ENCODE data around the gene IGF1R.
A peak's percentile ranks its signal among the peaks of the same experiment; 100 is the strongest.
"Not testable (repeated sequence)": the region's sequence is repeated elsewhere in the genome, so short reads cannot be mapped to it uniquely, and the experiment has no call there.

The IGF1R gene

GRCh38 chr15:98967916-98968315 lies 319.6 kb downstream of the IGF1R start:
- no peak for DNase-seq

DNA sequence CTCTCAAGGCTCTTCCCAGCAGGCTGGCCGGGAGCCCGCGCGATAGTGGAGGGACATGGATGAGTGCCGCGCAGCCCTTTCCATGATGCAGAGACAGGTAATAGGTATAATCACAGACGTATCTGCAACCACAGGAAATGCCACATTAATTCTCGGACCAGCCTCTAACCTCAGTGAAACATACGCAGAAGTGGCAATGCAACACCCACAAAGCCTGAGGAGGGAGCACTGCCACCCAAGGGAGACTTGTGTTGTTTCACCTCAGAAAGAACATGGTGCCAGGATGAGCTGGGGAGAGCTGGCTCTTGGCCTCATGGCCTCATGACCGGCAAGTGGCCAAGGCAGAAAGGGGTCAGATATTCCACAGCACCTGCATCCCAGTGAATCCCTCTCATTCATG lies 320.2 kb downstream of the IGF1R start:
- DNase-seq = no peak

GRCh38 chr15:98969126-98969735 lies 320.9 kb downstream of the IGF1R start:
- DNase-seq = no peak

DNA sequence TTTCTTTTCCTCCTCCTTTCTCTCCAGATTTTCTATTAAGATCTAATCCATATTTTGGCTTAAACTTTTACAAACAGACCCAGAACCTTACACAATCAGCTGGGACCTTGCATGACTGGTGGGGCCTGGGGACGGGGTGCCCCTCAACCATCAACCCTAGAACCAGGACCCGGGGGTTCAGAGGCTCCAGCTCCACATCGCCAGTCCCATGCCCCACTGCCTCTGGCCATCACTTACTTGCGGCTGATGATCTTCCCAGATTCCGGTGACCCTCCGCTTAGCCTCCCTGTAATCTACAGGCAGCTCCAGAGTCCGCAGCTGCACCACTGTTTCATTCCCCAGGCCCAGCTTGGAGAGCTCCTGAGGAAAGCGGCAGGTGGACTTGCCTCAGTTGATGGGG lies 322.5 kb downstream of the IGF1R start:
- no peak for DNase-seq

DNA sequence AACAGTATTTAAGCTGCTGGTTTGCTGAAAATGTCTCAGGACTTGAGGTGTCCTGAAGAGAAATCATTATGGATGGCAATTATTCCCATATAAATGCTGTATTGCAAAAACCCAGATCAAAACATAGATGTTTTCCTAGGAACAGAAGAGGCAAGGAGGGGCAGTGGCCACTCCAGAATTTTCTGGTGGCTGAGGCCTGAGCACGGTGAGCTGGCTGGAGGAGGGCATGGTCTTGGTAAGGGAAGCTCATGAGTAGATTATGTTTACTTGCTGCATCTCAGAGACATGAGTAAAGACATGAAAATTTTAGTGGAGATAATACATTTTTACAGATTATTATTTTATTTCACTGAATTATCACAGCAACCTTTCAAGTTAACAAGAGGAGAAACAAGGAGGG lies 328.2 kb downstream of the IGF1R start:
- DNase-seq = no peak

DNA sequence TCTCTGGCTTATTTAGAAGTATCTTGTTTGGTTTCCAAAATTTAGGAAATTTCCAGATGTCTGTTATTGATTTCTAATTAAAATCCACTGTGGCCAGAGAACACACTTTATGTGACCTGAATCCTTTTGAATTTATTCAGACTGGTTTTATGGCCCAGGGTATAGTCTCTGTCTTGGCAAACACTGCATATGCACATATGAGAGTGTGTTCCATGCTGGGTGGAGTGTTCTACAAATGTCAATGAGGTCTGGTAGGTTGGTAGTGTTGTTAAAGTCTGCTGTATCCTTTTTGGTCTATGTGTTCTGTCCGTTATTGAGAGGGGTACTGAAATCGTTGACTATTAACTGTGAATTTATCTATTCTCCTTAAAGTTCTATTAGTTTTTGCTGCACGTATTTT lies 329.1 kb downstream of the IGF1R start:
- DNase-seq = no peak

DNA sequence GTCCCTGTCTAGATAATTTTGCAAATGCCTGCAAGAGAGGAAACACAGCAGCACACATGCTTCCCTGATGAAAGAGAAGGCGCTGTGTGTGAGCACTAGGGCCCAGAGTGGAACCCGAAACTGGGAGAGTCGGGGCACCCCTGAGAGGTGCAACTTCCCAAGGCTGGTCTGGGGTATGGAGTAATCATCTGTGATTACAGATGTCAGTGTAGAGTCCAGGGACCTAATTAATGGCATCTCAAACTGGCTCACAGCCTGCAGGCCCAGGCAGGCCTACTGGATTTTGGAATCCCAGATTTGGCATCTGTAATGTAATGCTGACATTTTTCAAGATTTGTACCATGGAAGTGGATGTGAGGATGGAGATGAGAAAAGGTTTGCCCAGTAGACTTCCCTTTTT lies 329.8 kb downstream of the IGF1R start:
- DNase-seq = no peak

GRCh38 chr15:98980899-98981228 lies 332.5 kb downstream of the IGF1R start:
- no peak for DNase-seq

- no peak for DNase-seq
Observed at GRCh38 chr15:98981851-98982722, 333.7 kb downstream of the IGF1R start.

DNA sequence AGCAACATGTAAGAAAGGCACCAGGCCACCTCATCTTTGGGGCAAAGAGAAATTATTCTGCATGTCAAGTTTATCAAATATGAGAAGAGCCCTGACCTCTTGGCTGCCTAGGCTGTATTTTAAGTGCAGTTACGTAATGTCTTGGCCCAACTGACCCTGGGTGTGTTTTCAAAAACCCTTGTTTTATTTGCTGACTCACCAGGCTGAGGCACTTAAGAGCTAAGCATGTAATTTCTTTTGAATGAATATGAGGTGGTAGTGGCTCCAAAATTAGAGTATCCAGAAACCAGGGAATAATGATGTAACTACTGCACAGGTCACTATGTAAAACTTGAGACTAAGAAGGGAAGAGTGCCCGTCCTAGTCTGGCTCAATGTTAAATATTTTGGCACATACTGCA lies 335.0 kb downstream of the IGF1R start:
- peak in 1 of 2 donors; percentile 7 for DNase-seq

DNA sequence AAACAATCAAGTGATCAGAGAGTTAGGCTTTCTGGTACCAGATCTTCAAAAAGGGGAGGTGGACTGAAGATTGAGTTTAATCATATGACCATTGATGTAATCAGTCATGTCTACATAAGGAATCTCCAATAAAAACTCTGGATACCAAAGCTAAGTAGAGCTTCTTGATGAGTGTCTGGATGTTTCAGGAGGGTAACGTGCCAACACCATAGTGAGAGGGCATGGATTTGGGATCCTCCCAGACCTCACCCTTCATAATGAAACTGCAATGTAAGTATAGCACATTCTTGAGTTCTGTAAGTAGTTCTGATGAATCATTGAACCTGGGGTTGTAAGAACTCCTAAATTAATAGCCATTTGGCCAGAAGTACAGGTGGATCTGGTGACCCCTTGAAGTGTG lies 337.9 kb downstream of the IGF1R start:
- no peak for DNase-seq

DNA sequence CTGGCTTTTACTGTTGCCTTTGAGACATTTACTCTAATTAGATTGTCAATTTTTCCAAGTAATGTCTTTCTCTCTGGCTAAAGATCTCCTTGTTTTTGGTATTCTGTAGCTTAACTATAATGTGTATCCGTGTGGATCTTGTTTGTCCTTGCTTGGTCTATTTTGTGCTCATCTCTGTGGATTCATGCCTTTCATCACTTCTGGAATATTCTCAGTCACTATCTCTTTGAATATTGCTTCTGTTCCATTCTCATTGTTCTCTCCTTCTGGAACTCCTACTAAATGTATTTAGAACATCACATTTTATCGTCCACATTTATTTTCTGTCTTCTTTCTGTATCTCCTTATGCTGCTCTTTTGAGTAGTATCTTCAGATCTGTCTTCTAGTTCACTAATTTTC lies 346.6 kb downstream of the IGF1R start:
- no peak for DNase-seq

DNA sequence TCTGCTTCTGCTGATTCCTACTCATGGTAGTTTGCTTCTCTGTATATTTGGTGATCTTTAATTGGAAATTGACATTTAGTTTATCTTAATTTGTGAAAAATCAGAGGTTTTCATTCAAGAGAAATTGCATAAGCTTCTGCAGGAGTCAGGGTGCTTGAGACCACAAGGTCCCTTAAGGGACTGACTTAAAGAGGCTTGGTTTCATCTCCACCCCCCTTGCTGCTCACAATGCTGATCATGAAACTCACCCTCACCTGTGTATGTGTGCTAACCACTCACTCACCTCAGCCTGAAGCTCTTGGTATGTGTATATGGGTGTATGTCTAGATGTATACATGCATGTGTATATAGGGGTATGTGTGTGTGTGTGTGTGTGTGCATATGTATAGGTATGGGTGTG lies 347.8 kb downstream of the IGF1R start:
- DNase-seq = no peak

- no peak for DNase-seq
Observed at GRCh38 chr15:98996624-98997023, 348.3 kb downstream of the IGF1R start.

- no peak for DNase-seq
Observed at GRCh38 chr15:98997312-98997711, 349.0 kb downstream of the IGF1R start.

- DNase-seq = no peak
Observed at GRCh38 chr15:98997755-98998154, 349.4 kb downstream of the IGF1R start.

- DNase-seq = no peak
Observed at GRCh38 chr15:98998279-98998678, 349.9 kb downstream of the IGF1R start.

- no peak for DNase-seq
Observed at GRCh38 chr15:98999233-98999632, 350.9 kb downstream of the IGF1R start.

- DNase-seq = no peak
Observed at GRCh38 chr15:99002226-99002625, 353.9 kb downstream of the IGF1R start.

DNA sequence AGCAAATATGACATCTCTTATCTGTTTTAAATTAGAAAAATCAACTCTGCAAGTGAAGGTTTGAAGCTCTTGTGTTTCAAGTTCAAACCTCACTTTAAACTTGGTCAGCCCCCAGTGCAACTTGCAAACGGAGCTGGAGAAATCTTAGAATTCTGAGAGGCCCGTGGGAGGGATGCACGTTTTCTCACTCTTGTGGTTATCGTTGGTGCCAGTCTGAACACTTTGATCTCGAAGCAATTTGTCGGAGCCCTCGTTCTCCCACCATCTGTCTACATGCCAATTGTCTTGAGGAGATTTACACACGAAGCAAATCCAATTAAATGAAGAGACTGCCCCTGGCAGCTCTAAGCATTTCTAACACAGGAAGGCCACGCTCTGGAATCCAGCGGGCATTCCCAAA lies 355.0 kb downstream of the IGF1R start:
- DNase-seq = not testable (repeated sequence)

- not testable (repeated sequence) for DNase-seq
Observed at GRCh38 chr15:99004998-99005974, 356.9 kb downstream of the IGF1R start.

GRCh38 chr15:99006146-99006545 lies 357.8 kb downstream of the IGF1R start:
- no peak for DNase-seq

- no peak for DNase-seq
Observed at GRCh38 chr15:99006904-99007495, 358.7 kb downstream of the IGF1R start.
